M059J (cell line): ENCODE results near the gene R3HDM2. TPM values are rescaled to one million over a fixed set of nuclear protein-coding genes. Genes with fewer than 3 reads are reported as not detected.

Source experiments
- DNase-seq: peaks from one replicate; pipeline ENCODE4 v3.0.0-alpha.2; 2012; ENCODE audit warnings: low read depth
- total RNA-seq: library from RNA; depleted of rRNA; stranded (reverse); fragments of >200 nt; shearing (Covaris generic); gene quantifications from 2 replicates; pipeline ENCODE4 v1.2.3, GENCODE V29; 2014

R3HDM2 gene
- total RNA-seq, 1 experiment from 2014 or later = 16.4 TPM

GRCh38 chr12:57467212-57467874, 36.5 kb upstream of the R3HDM2 start:
- DNase-seq = no peak

- no peak for DNase-seq
Observed at GRCh38 chr12:57465747-57466505, 35.1 kb upstream of the R3HDM2 start.

- no peak for DNase-seq
Observed at GRCh38 chr12:57465030-57465746, 34.3 kb upstream of the R3HDM2 start.

GRCh38 chr12:57464569-57464968, 33.7 kb upstream of the R3HDM2 start:
- no peak for DNase-seq

- DNase-seq = no peak
Observed at GRCh38 chr12:57462912-57463253, 32.0 kb upstream of the R3HDM2 start.

GRCh38 chr12:57462251-57462911, 31.5 kb upstream of the R3HDM2 start:
- DNase-seq = peak; percentile 85

- DNase-seq = no peak
Observed at GRCh38 chr12:57461917-57462250, 31.0 kb upstream of the R3HDM2 start.

GRCh38 chr12:57461276-57461916, 30.6 kb upstream of the R3HDM2 start:
- peak; percentile 43 for DNase-seq

- no peak for DNase-seq
Observed at GRCh38 chr12:57460841-57461275, 30.0 kb upstream of the R3HDM2 start.

GRCh38 chr12:57460468-57460784, 29.6 kb upstream of the R3HDM2 start:
- no peak for DNase-seq

- DNase-seq = no peak
Observed at GRCh38 chr12:57459750-57460467, 29.1 kb upstream of the R3HDM2 start, which contains the start of gene GLI1. TSS of gene GLI1 (plus strand) at chr12:57459785. CDS start at chr12:57463692, 3,907 bp downstream.

GRCh38 chr12:57459055-57459749, 28.4 kb upstream of the R3HDM2 start:
- DNase-seq = peak; percentile 89

- DNase-seq = no peak
Observed at GRCh38 chr12:57458665-57459054, 27.8 kb upstream of the R3HDM2 start.

- no peak for DNase-seq
Observed at GRCh38 chr12:57456737-57457490, 26.1 kb upstream of the R3HDM2 start.

GRCh38 chr12:57456145-57456700, 25.4 kb upstream of the R3HDM2 start:
- DNase-seq = peak; percentile 51

GRCh38 chr12:57455374-57456144, 24.7 kb upstream of the R3HDM2 start:
- no peak for DNase-seq

GRCh38 chr12:57454566-57455373, 23.9 kb upstream of the R3HDM2 start, which contains the start of gene INHBE:
TSS of gene INHBE (plus strand) at chr12:57455307. CDS start at chr12:57455537, 230 bp downstream.
- no peak for DNase-seq

- DNase-seq = no peak
Observed at GRCh38 chr12:57454213-57454565, 23.3 kb upstream of the R3HDM2 start.
